ENCODE measurements around the gene KRTAP3-2.

KRTAP3-2 gene

DNA sequence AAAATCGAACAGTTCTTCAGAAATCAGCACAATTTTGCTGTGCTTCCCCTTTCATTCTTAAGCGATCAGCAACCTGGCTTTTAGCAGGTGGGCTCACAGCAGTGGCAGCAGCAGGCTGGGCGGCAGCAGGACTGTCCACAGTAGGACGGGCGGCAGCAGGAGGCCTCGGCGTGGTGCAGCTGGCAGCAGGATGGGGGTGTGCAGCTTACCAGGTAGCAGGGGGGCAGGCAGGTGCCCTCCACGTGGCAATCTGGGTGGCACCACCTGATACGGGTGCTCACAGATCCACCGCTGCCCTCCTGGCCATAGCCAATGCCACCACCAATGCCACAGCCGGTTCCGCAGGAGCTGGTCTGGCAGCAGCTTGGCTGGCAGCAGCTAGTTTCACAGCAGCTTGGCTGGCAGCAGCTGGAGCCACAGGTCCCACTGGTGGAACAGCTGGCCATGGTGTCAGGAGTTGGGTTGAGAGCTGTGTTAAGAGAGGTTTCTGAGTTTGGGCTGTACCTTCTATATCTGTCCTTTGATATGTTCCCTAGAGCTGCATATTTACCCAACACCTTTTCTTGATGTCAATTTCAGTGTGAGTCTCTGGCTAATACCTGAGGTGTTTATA, 30.0 kb upstream of the KRTAP3-2 start, which contains the start of gene KRTAP1-4:
Gene KRTAP1-4, minus strand, starts transcription at position 563 of the 613 bp plus-strand sequence. Its CDS starts 117 bp downstream, at position 446.
- Histone ChIP-seq H3K27me3 (peaks cover 71% of the 10 kb centered on the region), H3K4me1 (no peaks in the 10 kb centered on the region), H3K9me3 (no peaks in the 10 kb centered on the region), H3K4me3 (ENCODE audit: low read depth, low read length) (no peak within 1 kb of the TSS), H3K36me3 (no peaks in the 10 kb centered on the region)
- TF ChIP-seq, protein P1, sequence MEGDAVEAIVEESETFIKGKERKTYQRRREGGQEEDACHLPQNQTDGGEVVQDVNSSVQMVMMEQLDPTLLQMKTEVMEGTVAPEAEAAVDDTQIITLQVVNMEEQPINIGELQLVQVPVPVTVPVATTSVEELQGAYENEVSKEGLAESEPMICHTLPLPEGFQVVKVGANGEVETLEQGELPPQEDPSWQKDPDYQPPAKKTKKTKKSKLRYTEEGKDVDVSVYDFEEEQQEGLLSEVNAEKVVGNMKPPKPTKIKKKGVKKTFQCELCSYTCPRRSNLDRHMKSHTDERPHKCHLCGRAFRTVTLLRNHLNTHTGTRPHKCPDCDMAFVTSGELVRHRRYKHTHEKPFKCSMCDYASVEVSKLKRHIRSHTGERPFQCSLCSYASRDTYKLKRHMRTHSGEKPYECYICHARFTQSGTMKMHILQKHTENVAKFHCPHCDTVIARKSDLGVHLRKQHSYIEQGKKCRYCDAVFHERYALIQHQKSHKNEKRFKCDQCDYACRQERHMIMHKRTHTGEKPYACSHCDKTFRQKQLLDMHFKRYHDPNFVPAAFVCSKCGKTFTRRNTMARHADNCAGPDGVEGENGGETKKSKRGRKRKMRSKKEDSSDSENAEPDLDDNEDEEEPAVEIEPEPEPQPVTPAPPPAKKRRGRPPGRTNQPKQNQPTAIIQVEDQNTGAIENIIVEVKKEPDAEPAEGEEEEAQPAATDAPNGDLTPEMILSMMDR (IDR thresholded peaks at IDR 0.05; ENCODE audit: low read depth, low read length): no peak
- DNase-seq: no peak

DNA sequence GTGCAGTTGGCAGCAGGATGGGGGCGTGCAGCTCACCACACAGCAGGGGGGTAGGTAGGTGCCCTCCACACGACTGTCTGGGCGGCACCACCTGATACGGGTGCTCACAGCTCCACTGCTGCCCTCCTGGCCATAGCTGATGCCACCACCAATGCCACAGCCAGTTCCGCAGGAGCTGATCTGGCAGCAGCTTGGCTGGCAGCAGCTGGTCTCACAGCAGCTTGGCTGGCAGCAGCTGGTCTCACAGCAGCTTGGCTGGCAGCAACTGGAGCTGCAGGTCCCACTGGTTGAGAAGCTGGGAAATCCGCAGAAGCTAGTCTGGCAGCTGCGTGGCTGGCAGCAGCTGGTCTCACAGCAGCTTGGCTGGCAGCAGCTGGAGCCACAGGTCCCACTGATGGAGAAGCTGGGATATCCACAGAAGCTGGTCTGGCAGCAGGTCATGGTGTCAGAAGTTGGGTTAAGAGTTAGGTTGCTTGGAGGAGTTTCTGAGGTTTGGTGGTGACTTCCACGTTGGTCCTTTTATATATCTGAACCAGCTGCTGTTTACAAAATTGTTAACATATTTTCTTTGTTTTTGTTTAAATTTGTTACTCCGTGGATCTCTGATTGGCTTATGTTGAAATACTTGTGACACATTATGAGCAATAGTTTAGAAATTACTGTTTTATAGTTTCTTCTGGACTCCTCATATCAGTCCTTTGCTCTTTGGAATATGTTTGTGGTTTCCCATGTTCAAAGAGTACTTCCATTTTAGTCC, 27.2 kb upstream of the KRTAP3-2 start, which contains the start of gene KRTAP1-5:
Gene KRTAP1-5, minus strand, starts transcription at position 494 of the 757 bp plus-strand sequence. Its CDS starts 53 bp downstream, at position 441.
- Histone ChIP-seq H3K27me3 (peaks cover 51% of the 10 kb centered on the region), H3K4me1 (no peaks in the 10 kb centered on the region), H3K9me3 (no peaks in the 10 kb centered on the region), H3K36me3 (no peaks in the 10 kb centered on the region), H3K4me3 (ENCODE audit: low read depth, low read length) (no peak within 1 kb of the TSS)
- TF ChIP-seq, protein P1 (IDR thresholded peaks at IDR 0.05; ENCODE audit: low read depth, low read length): no peak
- no peak for DNase-seq

DNA sequence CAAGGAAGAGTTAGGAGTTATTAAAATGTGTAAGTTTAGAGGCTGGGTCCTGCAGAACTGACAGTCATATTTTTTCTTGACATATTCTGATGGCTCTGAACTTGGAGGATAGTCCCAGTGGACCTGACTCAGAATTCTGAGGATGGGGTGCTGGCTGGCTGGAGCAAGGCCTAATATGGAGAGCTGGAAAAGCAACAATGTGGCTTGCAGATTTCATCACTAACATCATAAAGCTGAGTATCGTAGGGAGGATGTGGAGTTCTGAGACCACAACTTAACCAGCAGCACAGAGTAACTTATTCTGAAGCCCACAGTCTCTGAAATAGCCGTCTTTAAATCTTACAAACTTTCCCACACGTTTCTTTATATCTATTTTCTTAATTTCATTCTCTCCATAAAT, 25.0 kb upstream of the KRTAP3-2 start:
- H3K27me3 ChIP-seq: peaks cover 33% of the 10 kb centered on the region
- H3K4me3 ChIP-seq (ENCODE audit: low read depth, low read length): no peak overlapping the region
- no peaks in the 10 kb centered on the region for H3K4me1 ChIP-seq
- H3K36me3 ChIP-seq: no peaks in the 10 kb centered on the region
- TF ChIP-seq, protein P1 (IDR thresholded peaks at IDR 0.05; ENCODE audit: low read depth, low read length): no peak
- no peak for DNase-seq
- H3K9me3 ChIP-seq: no peaks in the 10 kb centered on the region

GRCh38 chr17:41020336-41020735, 20.6 kb upstream of the KRTAP3-2 start:
- Histone ChIP-seq H3K9me3 (no peaks in the 10 kb centered on the region), H3K27me3 (peaks cover 14% of the 10 kb centered on the region), H3K36me3 (no peaks in the 10 kb centered on the region), H3K4me3 (ENCODE audit: low read depth, low read length) (no peak overlapping the region), H3K4me1 (no peaks in the 10 kb centered on the region)
- no peak for DNase-seq
- TF ChIP-seq, protein P1 (IDR thresholded peaks at IDR 0.05; ENCODE audit: low read depth, low read length): no peak

- DNase-seq: no peak
- TF ChIP-seq, protein P1 (IDR thresholded peaks at IDR 0.05; ENCODE audit: low read depth, low read length): no peak
- Histone ChIP-seq H3K36me3 (no peaks in the 10 kb centered on the region), H3K27me3 (peaks cover 16% of the 10 kb centered on the region), H3K4me1 (no peaks in the 10 kb centered on the region), H3K9me3 (no peaks in the 10 kb centered on the region), H3K4me3 (ENCODE audit: low read depth, low read length) (no peak overlapping the region)
Measured at GRCh38 chr17:41019415-41019814, 19.7 kb upstream of the KRTAP3-2 start.

- no peak for DNase-seq
- Histone ChIP-seq H3K9me3 (no peaks in the 10 kb centered on the region), H3K4me3 (ENCODE audit: low read depth, low read length) (no peak overlapping the region), H3K36me3 (no peaks in the 10 kb centered on the region), H3K4me1 (no peaks in the 10 kb centered on the region), H3K27me3 (peaks cover 16% of the 10 kb centered on the region)
- TF ChIP-seq, protein P1 (IDR thresholded peaks at IDR 0.05; ENCODE audit: low read depth, low read length): no peak
Measured at GRCh38 chr17:41018541-41018940, 18.8 kb upstream of the KRTAP3-2 start.
